ENCODE results near the gene VASP.

VASP gene

DNA sequence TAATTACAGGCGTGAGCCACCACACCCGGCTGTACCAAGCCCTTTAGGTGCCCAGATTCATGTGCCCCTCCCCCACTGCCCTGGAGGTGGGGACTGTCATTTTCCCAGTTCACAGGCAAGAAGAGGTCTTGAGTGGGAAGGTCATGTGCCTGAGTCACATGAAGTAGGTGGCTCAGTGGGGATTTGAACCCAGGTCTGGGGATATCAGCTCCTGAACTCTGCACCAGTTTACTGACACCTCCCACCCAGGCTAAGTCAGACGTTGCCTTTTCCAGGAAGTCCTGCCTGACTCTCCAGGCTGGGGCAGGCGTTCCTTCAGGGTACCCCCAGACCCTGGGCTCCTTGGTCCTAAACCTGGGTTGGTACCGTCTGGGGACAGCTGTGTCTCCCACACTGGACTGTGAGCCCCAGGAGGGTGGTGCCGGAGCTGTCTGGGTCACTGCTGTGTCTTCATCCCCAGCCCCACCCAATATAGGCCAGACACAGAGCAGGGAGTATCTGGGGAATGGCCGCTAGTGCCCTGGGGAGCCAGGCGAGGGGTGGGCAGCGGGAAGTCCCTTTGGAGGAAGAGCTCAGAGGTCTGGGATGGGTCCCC lies 8.6 kb downstream of the VASP start:
- DNase-seq = peak in 1 of 2 experiments; percentile 26

DNA sequence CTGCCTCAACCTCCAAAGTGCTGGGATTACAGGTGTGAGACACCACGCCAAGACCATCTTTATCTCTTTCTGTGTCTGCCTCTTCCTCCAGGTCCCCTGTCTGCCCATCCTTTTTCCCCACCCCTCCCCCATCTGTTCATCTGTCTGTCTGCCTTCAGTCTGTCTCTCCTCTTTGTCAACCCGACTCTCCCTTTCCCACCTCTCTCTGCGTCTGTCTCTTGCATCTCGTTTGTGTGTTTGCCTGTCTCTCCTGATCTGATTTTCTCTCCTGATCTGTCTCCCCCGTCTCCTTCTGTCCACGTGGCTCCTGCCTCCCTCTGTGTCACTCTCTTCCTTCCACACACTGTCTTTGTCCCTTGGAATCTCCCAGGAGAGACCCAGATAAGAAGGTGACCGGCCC lies 10.0 kb downstream of the VASP start:
- no peak for DNase-seq

DNA sequence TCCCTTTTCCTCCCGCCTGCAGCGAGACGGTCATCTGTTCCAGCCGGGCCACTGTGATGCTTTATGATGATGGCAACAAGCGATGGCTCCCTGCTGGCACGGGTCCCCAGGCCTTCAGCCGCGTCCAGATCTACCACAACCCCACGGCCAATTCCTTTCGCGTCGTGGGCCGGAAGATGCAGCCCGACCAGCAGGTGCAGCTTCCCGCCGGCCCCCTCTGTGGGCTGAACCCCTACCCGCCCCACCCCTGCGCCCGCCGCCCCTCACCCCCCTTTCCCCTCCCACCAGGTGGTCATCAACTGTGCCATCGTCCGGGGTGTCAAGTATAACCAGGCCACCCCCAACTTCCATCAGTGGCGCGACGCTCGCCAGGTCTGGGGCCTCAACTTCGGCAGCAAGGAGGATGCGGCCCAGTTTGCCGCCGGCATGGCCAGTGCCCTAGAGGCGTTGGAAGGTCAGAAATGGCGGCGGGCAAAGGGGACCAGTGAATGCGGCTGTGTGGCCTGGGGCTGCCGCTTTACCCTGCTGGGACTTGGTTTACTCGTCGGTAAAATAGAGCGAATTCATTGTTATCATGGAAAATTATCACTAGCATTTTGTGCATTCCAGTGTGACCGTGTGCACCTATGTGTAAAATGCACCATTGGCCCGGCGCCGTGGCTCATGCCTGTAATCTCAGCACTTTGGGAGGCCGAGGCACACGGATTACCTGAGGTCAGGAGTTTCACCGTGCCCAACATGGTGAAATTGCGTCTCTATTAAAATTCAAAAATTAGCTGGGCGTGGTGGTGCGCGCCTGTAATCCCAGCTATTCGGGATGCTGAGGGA lies 10.6 kb downstream of the VASP start:
- no peak for DNase-seq

DNA sequence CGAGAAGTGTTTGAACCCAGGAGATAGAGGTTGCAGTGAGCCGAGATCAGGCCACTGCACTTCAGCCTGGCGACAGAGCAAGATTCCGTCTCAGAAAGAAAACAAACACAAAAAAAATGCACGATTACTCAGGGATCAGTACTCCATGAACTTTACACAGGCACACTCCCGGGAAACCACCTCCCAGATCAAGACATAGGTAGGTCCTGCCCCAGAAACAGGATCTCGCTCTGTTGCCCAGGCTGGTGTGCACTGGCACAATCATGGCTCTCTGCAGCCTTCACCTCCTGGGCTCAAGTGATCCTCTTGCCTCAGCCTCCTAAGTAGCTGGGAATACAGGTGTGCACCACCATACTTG lies 11.2 kb downstream of the VASP start:
- DNase-seq = no peak

DNA sequence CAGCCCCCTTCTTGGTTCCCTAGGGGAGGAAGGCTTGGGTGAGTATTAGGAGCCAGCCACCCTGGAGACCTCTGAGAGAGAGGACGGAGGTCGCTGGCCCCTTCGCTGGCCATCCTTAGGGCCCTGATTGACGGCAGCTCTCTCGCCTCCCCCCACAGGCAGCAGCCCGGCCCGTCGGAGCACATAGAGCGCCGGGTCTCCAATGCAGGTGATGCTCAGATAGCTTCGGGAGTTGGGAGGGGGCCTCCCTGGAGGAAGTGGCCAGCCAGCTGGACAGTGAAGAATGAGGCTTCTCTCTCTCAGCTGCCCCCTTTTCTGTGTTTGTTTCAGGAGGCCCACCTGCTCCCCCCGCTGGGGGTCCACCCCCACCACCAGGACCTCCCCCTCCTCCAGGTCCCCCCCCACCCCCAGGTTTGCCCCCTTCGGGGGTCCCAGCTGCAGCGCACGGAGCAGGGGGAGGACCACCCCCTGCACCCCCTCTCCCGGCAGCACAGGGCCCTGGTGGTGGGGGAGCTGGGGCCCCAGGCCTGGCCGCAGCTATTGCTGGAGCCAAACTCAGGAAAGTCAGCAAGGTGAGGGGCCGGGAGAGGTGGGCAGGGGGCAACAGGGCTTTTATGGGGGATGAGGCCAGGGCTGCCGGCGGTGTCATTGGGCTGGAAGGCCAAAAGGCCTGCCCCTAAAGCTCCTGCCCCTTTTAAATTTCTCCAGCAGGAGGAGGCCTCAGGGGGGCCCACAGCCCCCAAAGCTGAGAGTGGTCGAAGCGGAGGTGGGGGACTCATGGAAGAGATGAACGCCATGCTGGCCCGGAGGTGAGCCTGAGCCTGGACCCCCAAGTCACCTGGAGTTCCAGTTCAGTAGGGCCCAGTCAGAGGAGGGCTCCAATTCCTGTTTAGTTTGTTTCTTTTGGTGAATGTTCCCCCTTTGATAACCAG lies 15.0 kb downstream of the VASP start:
- DNase-seq = no peak

DNA sequence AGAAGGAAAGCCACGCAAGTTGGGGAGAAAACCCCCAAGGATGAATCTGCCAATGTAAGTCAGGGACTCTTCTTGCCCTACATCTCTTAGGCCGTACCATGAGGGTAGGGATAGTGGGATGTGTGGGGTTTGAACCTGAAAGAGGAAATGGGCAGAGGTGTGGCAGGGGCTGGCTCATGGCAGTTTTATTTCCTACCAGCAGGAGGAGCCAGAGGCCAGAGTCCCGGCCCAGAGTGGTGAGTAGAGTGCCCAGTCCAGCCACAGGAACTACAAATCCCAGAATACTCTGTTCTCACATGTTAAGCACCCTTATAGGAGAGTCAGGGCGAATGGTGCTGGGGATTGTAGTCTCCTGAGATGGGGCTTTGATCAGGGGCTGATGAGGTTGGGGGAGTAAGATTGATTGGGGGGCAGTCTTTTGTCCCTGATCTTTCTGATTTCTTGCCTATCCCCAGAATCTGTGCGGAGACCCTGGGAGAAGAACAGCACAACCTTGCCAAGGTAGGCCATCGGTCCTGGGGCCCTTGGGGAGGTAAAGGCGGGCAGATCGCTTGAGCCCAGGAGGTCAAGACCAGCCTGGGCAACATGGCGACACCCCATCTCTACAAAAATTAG lies 16.5 kb downstream of the VASP start:
- DNase-seq = peak; percentile 88 to 90

DNA sequence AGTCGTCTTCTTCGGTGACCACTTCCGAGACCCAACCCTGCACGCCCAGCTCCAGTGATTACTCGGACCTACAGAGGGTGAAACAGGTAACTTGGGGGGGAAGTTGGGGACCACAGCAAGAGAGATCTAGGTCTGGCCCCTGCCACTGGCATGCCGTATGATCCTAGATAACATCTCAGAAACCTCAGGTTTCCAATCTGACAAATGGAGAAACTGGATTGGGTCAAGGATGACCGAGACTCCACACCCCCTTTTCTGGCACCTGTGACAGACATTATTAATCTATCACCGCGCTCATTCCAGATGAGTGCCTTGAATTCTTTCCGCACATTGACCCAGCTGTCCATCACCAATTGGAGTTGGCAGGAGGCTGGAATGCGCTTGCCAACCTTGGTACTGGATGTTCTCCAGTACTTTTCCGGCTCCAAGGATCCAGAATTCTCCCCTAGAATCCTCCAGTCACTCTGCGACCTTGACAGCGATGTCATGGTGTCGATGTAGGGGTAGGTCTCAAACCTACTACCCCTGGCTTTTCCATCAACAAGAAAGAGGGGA lies 17.4 kb downstream of the VASP start:
- DNase-seq = no peak

DNA sequence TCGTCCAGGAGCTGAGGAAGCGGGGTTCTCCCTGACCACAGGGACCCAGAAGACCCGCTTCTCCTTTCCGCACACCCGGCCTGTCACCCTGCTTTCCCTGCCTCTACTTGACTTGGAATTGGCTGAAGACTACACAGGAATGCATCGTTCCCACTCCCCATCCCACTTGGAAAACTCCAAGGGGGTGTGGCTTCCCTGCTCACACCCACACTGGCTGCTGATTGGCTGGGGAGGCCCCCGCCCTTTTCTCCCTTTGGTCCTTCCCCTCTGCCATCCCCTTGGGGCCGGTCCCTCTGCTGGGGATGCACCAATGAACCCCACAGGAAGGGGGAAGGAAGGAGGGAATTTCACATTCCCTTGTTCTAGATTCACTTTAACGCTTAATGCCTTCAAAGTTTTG lies 18.9 kb downstream of the VASP start:
- DNase-seq = peak; percentile 35 to 51

DNA sequence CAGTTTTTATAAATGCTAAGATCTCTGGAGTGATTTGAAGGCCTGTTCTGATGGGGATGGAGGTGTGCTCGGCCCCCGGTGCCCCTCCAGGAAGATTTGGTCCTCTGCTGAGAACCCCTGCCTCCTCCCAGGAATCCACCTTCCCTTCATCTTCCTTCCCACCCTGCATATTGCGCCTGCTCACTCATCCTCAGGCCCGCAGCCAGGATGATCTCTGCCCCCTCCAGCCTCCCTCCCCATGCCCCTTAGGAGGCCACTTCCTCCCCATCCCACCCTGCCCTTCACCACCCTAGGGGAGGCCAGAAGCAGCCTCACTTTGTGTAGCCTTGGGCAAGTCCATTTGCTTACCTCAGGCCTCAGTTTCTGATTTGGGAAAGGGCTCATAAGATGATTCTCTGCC lies 19.7 kb downstream of the VASP start:
- no peak for DNase-seq

DNA sequence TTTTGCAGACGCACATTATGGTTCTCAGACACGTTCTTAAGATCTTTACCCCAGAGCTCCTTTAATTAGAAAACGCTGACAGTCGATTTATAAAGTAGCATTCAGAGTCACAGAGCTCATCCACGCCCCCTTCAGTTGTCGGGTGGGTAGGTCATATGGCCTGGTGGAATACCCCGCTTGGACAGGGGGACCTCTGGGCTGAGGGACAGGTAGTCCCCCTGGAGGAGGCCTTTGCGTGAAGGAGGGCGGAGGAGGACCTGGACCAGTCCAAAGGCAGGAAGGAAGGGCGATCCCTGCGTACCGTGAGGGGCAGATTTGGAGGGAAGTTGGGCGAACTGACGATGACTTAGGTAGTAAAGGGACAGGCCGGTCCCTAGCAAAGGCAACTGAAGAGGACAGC lies 20.5 kb downstream of the VASP start:
- no peak for DNase-seq

DNA sequence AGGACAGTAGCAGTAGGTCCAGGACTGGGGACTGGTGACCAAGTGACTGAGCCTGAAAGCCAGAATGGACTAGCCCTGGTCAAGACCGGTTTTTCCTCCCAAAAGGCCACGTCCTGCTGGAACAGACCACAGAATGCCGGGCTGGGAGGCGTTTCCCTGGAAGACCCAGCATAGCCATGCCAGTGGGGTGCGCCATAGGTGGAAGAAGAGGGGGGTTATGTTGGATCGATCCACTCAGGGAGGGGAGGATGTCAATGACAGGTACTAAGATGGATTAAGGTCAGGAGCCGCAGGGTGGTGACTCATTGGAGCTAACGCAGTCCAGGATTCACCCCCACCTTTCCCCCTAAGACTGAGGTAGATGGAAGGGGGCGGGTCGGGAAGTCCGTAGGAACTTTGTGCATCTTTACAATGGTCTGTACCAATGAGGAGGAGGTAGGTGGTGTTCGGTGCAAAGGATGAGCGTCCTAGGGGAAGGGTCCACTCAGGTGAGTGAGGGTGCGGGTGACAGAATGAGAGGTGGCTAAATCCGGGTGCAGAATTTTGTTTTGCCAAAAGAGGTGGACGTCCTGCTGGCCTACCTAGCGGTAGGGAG lies 21.0 kb downstream of the VASP start:
- no peak for DNase-seq

DNA sequence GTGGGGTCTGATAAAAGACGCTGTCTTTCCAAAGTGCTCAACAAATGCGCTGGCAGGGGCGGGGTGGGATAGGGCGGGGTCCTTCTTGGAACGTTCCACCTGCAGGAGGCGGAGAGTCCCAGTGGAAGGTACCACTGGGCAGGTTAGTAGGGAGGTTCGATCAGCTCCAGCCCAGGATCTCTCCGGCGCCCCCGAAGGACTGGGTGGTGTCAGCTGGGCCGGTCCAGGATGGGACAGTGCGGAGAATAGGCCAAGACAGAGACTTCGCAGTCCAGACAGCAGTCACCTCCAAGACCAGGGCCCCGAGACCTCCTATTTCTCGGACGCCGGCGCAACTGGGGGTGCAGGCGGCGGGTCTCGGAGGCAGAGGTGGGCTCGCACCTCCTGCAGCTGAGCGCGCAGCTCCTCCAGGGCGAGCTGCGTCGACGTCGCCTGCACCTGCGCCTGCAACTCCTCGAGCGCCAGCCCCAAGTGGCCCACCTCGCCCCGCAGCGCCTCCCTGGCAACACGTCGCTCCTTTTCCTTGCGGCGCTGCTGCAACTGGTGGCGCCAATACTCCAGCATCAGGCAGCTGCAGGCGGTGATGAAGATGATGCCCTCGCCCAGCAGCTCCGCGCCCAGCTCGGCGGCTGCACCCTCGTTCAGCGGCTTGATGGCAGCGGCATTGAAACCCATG lies 21.6 kb downstream of the VASP start:
- DNase-seq = no peak

DNA sequence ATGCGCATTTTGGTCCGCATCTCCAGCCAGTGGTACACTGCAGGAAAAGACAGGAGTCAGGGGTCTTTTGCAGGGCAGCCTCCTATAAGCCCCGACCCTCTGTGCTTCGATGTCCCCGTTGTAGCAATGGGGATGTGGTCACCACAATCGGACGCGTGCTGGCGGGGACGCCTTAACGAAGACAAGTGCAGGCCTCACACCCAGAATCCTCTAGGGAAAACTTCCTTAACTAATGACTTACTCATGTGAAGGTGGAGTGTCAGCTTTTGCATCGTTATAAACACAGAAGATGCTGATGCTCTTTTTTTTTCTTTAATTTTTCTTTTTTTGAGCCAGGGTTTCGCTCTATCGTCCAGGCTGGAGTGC lies 22.1 kb downstream of the VASP start:
- no peak for DNase-seq

DNA sequence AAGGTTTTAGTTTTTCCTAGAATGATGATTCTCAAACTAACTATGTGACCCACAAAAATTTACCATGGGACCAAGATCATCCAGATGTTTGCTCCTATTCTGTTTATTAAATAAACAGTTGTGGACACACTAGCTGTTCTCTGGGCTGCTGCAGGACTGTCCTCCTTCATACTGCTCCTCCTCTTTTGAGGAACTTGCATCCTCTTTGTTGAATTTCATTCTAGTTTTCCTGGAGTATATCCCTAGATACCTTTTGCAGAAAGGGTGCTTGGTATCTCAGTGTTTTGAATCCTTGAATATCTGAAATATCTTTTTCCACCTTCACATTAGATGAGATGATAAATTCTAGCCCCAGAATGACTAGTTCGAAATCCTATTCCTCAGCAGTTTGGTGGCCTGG lies 24.1 kb downstream of the VASP start:
- DNase-seq = no peak

DNA sequence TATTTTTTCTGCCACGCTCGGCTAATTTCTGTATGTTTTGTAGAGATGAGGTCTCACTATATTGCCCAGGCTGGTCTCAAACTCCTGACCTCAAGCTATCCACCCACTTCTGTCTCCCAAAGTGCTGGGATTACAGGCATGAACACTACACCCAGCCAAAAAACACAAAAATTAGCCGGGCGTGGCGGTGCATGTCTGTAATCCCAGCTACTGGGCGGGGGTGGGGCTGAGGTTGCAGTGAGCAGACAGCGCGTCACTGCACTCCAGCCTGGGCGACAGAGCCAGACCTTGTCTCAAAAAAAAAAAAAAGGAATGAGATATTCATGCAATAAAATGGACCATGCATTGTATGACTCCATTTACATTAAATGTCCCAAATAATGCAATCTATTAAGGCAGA lies 32.2 kb downstream of the VASP start:
- DNase-seq = no peak

DNA sequence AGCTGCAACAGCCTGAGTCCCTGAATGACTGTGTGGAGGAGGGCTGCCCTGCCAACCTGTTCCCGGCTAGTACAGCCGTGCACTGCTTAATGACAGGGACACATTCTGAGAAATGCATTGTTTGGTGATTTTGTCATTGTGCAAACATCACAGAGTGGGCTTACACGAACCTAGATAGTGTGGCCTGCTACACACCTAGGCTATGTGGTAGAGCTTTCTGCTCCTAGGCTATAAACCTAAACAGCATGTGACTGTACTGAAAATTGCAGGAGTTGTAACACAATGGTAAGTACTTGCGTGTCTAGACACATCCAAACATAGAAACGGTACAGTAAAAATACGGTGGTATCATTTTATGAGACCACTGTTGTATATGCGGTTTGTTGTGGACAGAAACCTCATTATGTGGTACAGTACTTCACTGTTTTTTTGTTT lies 35.0 kb downstream of the VASP start:
- no peak for DNase-seq

DNA sequence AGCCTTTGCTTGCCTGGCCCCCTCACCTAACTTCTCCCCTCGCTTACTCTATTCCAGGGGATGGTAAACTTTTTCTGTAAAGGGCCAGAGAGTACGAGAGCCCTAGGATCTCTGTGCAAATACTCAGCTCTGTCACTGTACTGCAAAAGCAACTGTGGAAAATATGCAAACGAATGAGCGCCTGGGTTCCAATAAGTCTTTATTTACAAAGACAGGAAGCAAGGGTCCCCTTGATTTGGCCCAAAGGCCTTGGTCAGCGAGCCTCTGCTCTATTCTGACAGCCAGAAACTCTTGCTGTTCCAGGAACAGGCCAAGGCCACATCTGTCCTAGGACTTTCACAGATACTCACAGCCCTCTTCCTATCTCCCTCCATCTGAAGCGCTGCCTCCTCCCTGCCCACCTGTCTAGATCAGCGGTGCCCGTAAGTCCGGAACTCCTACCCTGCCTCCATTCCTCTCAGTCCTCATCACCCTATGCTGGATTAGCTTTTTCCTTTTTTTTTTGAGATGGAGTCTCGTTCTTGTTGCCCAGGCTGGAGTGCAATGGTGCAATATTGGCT lies 40.0 kb downstream of the VASP start:
- no peak for DNase-seq

DNA sequence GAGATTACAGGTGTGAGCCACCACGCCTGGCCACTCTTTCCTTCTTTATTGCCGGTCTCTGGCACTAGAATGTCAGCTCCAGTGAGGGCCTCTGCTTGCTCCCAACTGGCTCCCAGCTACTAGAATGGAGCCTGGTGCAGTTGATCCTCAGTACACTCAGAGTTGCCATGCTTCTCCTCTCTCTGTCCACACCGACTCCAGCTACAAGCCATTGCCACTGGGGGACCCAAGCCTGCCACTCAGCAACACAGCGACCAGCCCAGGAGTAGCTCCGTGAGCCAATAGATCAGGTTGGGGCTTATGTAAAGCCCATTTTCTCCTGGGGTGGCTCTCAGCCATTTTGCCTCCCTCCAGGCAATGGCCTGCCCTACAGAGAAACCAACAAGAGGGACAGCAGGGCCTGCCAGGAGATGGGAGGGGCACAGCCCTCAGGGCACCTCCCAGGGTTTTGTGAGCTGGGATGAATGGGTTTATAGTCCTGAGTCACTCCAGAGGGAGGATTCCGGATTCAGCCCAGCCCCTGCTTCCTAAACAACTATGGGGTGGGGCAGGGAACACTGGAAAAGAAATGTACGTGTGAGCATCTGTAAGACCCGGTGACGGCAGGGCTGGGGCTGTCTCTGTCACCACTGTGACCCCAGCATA lies 40.8 kb downstream of the VASP start:
- no peak for DNase-seq

DNA sequence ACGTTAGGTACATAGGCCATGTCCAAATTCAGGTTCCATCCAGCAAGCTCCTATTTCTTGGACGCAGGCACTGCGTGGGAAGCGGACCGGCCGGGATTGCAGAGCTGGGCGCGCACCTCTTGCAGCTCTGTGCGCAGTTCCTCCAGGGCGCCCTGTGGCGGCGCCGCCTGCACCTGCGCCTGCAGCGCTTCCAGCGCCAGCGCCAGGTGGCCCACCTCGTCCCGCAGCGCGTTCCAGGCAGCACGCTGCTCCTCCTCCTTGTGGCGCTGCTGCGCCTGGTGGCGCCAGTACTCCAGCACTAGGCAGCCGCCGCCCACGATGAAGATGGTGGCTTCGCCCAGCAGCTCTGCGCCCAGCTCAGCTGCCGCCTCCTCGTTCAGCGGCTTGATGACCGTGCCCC lies 46.2 kb downstream of the VASP start:
- no peak for DNase-seq

DNA sequence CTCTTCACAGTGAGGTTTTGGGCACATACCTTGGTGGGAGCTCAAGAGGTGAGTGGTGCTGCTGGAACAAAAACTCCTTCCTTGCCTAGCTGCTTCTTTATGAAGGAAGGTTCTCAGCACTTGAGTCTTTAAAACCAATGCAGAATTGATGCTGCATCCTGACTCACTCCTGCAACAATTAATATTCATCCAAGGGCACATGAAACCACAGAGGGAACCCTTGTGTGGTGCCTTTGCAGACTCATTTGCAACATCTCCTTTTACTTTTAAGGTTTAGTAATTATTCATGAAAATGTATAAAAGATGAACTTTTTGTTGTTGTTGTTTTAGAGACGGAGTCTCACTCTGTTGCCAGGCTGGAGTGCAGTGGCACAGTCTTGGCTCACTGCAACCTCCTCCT lies 47.2 kb downstream of the VASP start:
- no peak for DNase-seq

DNA sequence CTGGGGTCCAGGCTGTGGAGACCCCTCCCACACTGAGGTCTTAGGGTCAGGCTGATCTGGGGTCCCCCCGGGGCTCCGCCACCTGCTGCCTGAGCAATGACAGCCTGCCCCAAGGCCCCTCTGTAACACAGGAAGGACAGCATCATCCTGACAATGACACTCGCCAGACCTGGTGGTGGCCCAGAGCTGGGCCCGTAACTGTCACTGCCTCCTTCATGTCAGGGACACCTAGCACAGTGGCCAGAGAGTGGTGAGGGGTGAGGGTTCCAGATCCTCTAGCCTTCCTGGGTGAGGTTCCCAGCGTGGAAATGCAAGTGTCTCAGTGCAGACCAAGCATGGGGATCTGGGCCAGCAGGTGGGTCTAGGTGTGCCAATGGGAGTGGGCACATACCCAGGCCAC lies 49.6 kb downstream of the VASP start:
- DNase-seq = no peak

Measured in Kasumi-1 (cell line).